Stomach (tissue), 4 donors: ENCODE results near the gene MAST4.

Experiments
- CTCF ChIP-seq, 7 experiments: fragments of 450-650 bp in 4 of 7; fragments of 200-600 bp in 3 of 7; sonication (generic) in 3 of 7; IDR thresholded peaks; one replicate each; pipeline ENCODE4 v1.5.1; 2016 to 2019; ENCODE audit warnings: antibody characterized with exemption in 7 of 7, control low read depth in 2 of 7, mild to moderate bottlenecking in 1 of 7
- POLR2A ChIP-seq, 4 donors: fragments of 450-650 bp; IDR thresholded peaks; one replicate each; pipeline ENCODE4 v1.6.1; 2016; ENCODE audit warnings: antibody characterized with exemption in 4 of 4, control low read depth in 2 of 4, mild to moderate bottlenecking in 1 of 4, moderate library complexity in 1 of 4
- POLR2AphosphoS5 ChIP-seq, 3 donors: sonication (generic); formaldehyde crosslinking; IDR thresholded peaks; one replicate each; pipeline ENCODE4 v1.6.1; 2016; ENCODE audit warnings: antibody characterized with exemption in 3 of 3

- no peak for TF ChIP-seq CTCF (IDR thresholded peaks at IDR 0.05)
- TF ChIP-seq POLR2AphosphoS5 (IDR thresholded peaks at IDR 0.05) = no peak
- no peak for TF ChIP-seq POLR2A (IDR thresholded peaks at IDR 0.05)
These were observed 424.0 kb downstream of the MAST4 start for GRCh38 chr5:67020096-67020615.
